Measurements from ENCODE around the gene RECQL5.

DNA sequence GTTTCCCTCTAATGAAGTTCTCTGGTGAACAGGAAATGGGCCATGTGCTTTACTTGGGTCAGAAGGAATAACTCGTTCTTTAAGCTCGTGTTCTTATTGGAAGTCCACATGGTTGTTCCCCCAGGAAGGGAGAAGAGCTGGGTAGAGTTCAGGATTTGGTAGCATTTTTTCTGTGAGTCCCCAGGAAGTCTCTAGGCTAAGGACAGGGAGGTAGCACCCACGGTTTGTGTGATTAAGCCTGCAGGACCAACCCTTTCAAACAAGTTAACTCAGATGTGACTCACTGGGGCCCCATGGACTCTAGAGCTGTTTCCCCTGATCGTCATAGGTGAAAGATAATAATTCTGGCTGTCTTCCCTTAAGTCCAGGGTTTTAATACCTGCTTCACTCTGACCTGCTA is 16.6 kb upstream of the RECQL5 start:
- TF ChIP-seq REST (IDR thresholded peaks at IDR 0.05; ENCODE audit: low read depth, low read length) (no peak), TCF12 (IDR thresholded peaks at IDR 0.05) (peak; percentile 59), NRF1 (IDR thresholded peaks at IDR 0.05; ENCODE audit: low read depth, low read length) (no peak)
- TF ChIP-seq, protein P1, sequence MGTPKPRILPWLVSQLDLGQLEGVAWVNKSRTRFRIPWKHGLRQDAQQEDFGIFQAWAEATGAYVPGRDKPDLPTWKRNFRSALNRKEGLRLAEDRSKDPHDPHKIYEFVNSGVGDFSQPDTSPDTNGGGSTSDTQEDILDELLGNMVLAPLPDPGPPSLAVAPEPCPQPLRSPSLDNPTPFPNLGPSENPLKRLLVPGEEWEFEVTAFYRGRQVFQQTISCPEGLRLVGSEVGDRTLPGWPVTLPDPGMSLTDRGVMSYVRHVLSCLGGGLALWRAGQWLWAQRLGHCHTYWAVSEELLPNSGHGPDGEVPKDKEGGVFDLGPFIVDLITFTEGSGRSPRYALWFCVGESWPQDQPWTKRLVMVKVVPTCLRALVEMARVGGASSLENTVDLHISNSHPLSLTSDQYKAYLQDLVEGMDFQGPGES (IDR thresholded peaks at IDR 0.05; ENCODE audit: low read depth, low read length) = no peak
